HepG2 (cell line): ENCODE data around the gene STUM. TPM values are rescaled to one million over a fixed set of nuclear protein-coding genes. Genes with fewer than 3 reads are reported as not detected.

ENCODE experiments used
- AGO1 ChIP-seq: fragments of 200-400 bp; formaldehyde crosslinking; IDR thresholded peaks from 2 replicates; pipeline ENCODE4 v1.6.1; 2017; ENCODE audit warnings: mild to moderate bottlenecking, low read depth, low read length, moderate library complexity; ENCODE audit not compliant: poor library complexity, severe bottlenecking
- SYNCRIP ChIP-seq: fragments of 200-400 bp; formaldehyde crosslinking; IDR thresholded peaks from 2 replicates; pipeline ENCODE4 v1.6.1; 2018; ENCODE audit warnings: mild to moderate bottlenecking, low read depth, low read length; ENCODE audit not compliant: insufficient read depth
- ZNF383 ChIP-seq: sonication (generic); formaldehyde crosslinking; IDR thresholded peaks from 2 replicates; pipeline ENCODE4 v1.4.0; 2020; ENCODE audit warnings: missing genetic modification reagents, mild to moderate bottlenecking, borderline replicate concordance
- ZNF543 ChIP-seq: sonication (generic); formaldehyde crosslinking; IDR thresholded peaks from 2 replicates; pipeline ENCODE4 v1.4.0; 2020; ENCODE audit warnings: mild to moderate bottlenecking, missing genetic modification reagents
- polyA plus RNA-seq, 8 experiments: library from polyadenylated mRNA; depleted of rRNA in 3 of 8; stranded (reverse) in 7 of 8; unstranded in 1 of 8; fragments of >200 nt; fragmentation: Illumina TruSeq in 4 of 8; extraction: Trizol in 4 of 8; gene quantifications; 2 replicates each; pipeline versions ENCODE4 v1.2.1 to v1.2.3, GENCODE V29; 2011 to 2016; ENCODE audit warnings: low read depth in 4 of 8, missing spikeins in 1 of 8, mixed read lengths in 1 of 8; ENCODE audit not compliant: insufficient read depth in 1 of 8
- total RNA-seq, 5 experiments: library from RNA; depleted of rRNA; stranded (reverse); fragments of >200 nt; fragmentation: Illumina TruSeq; extraction: Trizol; gene quantifications; 2 replicates each; pipeline ENCODE4 v1.2.3, GENCODE V29; 2016; ENCODE audit warnings: low read depth in 1 of 5
- TF ChIP-seq, protein P1 (sequence below): sonication (generic); formaldehyde crosslinking; IDR thresholded peaks from 2 replicates; pipeline ENCODE4 v1.4.0; 2020; ENCODE audit warnings: missing genetic modification reagents

The STUM gene
- total and polyA plus RNA-seq, 2 of the 13 experiments (the other 11 are each of a cell fraction or from before 2014, with no cell fraction given) = not detected

DNA sequence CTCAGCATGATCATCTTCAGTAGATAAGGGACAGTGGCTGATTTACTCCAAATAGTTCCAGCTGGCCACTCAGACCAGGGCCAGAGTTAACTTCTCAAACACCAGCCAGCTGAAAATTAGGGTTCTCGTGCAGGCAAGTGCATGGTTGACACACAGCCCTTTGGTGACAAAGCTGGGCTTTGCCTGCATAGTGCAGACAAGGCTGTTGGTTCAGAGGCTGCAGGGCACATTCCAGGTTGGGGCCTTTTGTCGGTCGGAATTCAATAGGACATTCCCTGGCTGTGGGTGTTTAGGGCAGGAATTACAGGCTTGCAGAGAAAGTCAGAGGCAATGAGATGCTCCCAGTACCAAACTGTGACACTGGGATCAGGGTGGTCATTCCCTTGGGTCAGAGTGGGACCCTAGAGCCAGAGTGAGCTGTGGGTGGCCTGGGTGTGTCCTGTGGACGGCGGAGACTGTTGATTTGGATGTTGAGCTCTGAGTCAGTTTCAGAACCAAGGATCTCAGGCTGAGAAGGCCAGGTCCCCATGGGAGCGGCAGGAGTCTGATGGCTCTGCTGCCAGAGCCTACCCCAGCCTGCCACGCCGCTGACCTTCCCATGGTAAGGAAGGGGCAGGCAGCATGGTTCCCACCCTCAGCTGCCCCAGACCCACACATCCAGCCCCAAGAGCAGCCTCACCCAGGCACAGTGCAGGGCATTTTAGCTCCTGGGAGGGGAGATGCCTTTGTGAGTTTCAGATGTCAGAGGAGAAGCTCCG lies 56.2 kb downstream of the STUM start (continued):
- TF ChIP-seq, protein P1, sequence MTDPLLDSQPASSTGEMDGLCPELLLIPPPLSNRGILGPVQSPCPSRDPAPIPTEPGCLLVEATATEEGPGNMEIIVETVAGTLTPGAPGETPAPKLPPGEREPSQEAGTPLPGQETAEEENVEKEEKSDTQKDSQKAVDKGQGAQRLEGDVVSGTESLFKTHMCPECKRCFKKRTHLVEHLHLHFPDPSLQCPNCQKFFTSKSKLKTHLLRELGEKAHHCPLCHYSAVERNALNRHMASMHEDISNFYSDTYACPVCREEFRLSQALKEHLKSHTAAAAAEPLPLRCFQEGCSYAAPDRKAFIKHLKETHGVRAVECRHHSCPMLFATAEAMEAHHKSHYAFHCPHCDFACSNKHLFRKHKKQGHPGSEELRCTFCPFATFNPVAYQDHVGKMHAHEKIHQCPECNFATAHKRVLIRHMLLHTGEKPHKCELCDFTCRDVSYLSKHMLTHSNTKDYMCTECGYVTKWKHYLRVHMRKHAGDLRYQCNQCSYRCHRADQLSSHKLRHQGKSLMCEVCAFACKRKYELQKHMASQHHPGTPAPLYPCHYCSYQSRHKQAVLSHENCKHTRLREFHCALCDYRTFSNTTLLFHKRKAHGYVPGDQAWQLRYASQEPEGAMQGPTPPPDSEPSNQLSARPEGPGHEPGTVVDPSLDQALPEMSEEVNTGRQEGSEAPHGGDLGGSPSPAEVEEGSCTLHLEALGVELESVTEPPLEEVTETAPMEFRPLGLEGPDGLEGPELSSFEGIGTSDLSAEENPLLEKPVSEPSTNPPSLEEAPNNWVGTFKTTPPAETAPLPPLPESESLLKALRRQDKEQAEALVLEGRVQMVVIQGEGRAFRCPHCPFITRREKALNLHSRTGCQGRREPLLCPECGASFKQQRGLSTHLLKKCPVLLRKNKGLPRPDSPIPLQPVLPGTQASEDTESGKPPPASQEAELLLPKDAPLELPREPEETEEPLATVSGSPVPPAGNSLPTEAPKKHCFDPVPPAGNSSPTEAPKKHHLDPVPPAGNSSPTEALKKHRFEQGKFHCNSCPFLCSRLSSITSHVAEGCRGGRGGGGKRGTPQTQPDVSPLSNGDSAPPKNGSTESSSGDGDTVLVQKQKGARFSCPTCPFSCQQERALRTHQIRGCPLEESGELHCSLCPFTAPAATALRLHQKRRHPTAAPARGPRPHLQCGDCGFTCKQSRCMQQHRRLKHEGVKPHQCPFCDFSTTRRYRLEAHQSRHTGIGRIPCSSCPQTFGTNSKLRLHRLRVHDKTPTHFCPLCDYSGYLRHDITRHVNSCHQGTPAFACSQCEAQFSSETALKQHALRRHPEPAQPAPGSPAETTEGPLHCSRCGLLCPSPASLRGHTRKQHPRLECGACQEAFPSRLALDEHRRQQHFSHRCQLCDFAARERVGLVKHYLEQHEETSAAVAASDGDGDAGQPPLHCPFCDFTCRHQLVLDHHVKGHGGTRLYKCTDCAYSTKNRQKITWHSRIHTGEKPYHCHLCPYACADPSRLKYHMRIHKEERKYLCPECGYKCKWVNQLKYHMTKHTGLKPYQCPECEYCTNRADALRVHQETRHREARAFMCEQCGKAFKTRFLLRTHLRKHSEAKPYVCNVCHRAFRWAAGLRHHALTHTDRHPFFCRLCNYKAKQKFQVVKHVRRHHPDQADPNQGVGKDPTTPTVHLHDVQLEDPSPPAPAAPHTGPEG (CRISPR knock-in tag) = no peak
- TF ChIP-seq ZNF543 (CRISPR knock-in tag) (no peak), AGO1 (no peak), ZNF383 (no peak), SYNCRIP (no peak)
